Activated naive CD8-positive, alpha-beta T cell treated with anti-CD3 and anti-CD28 coated beads for 36 hours (primary cell): Measurements from ENCODE around the gene ZNF473. TPM values are rescaled to one million over a fixed set of nuclear protein-coding genes. Genes with fewer than 3 reads are reported as not detected.
A peak's percentile ranks its signal among the peaks of the same experiment; 100 is the strongest.
"Not testable (repeated sequence)": the region's sequence is repeated elsewhere in the genome, so short reads cannot be mapped to it uniquely, and the experiment has no call there.

ENCODE experiments used
- DNase-seq: peaks from one replicate; pipeline ENCODE4 v3.0.0; 2021
- H3K27ac Mint-ChIP-seq: one replicate; pipeline ENCODE4 v1.8.0; 2022; ENCODE audit warnings: mild to moderate bottlenecking, moderate library complexity, mixed read lengths
- H3K27me3 Mint-ChIP-seq: one replicate; pipeline ENCODE4 v1.8.0; 2022; ENCODE audit warnings: mild to moderate bottlenecking, mixed read lengths
- H3K36me3 Mint-ChIP-seq: one replicate; pipeline ENCODE4 v1.8.0; 2021; ENCODE audit warnings: mild to moderate bottlenecking, mixed read lengths
- H3K4me1 Mint-ChIP-seq: one replicate; pipeline ENCODE4 v1.8.0; 2021; ENCODE audit warnings: mixed read lengths
- H3K4me3 Mint-ChIP-seq: one replicate; pipeline ENCODE4 v1.8.0; 2022; ENCODE audit warnings: mild to moderate bottlenecking, moderate library complexity, mixed read lengths
- H3K9me3 Mint-ChIP-seq: one replicate; pipeline ENCODE4 v1.8.0; 2022; ENCODE audit warnings: mixed read lengths
- total RNA-seq, 2 experiments: library from RNA; stranded (reverse); gene quantifications; one replicate each; pipeline ENCODE4 v1.2.3, GENCODE V29; 2021

Gene ZNF473
- total RNA-seq, 2 experiments from 2014 or later, result 8.1 to 9.1 TPM

DNA sequence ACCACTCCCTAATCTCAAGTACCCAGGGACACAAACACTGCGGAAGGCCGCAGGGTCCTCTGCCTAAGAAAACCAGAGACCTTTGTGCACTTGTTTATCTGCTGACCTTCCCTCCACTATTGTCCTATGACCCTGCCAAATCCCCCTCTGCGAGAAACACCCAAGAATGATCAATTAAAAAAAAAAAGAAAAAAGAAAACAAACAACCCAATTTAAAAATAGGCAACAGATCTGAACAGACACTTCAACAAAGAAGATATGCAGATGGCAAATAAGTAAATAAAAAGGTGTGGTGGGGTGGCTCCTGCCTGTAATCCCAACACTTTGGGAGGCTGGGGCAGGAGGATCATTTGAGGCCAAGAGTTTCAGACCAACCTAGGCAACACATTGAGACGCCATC, 61.3 kb downstream of the ZNF473 start:
- not testable (repeated sequence) for H3K4me1 Mint-ChIP-seq, H3K9me3 Mint-ChIP-seq, H3K36me3 Mint-ChIP-seq, DNase-seq, H3K27ac Mint-ChIP-seq, H3K4me3 Mint-ChIP-seq, H3K27me3 Mint-ChIP-seq

DNA sequence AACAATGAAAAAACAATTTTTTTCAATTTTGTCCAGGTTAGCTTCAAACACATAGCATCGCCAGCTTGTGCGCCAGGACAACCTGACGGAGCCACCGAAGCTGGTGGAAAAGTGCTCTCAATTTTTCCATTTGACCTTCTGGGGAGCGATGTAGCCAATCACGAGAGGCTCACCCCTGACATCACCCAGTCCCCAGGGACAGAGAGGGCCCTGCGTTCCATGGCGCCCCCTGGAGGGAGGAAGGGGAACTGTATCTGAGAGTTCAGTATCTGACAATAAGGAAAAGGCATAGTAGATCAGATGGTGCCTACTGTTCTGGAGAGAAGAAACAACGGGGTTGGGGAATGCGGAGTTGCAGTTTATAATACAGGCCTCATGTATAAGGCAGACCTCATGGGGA, 64.9 kb downstream of the ZNF473 start:
- peak; percentile 52 for DNase-seq
- H3K36me3 Mint-ChIP-seq, H3K4me1 Mint-ChIP-seq, H3K27me3 Mint-ChIP-seq, H3K27ac Mint-ChIP-seq, H3K4me3 Mint-ChIP-seq, H3K9me3 Mint-ChIP-seq: not testable (repeated sequence)

DNA sequence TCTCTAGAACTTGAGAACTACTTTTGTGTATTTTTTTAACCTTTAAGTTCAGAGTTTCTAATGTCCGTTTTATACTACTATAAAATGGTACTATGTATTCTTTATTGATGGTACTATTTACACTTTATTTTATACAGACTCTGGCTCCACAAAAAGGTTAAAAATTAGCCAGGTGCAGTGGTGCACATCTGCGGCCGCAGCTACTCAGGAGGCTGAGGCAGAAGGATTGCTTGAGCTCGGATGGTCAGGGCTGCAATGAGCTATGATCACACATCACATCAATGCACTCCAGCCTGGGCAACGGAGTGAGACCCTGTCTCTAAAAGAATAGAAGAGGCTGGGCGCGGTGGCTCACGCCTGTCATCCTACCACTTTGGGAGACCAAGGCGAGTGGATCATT, 66.0 kb downstream of the ZNF473 start:
- H3K4me3 Mint-ChIP-seq, H3K36me3 Mint-ChIP-seq, H3K9me3 Mint-ChIP-seq, H3K27ac Mint-ChIP-seq, H3K27me3 Mint-ChIP-seq, DNase-seq, H3K4me1 Mint-ChIP-seq: not testable (repeated sequence)

DNA sequence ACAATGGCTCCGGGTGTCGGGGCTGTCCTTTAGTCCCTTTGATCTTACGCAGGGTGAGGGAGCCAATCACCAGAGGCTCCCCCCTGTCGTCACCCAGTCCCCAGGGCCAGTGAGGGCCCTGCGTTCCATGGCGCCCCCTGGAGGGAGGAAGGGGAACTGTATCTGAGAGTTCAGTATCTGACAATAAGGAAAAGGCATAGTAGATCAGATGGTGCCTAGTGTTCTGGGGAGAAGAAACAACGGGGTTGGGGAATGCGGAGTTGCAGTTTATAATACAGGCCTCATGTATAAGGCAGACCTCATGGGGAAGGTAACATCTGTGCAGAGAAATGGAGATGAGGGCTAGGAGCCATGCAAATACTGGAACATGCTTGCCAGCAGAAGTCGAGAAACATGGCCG, 66.8 kb downstream of the ZNF473 start:
- H3K4me1 Mint-ChIP-seq, H3K27ac Mint-ChIP-seq, H3K36me3 Mint-ChIP-seq, H3K4me3 Mint-ChIP-seq, H3K9me3 Mint-ChIP-seq, H3K27me3 Mint-ChIP-seq, DNase-seq: not testable (repeated sequence)

DNA sequence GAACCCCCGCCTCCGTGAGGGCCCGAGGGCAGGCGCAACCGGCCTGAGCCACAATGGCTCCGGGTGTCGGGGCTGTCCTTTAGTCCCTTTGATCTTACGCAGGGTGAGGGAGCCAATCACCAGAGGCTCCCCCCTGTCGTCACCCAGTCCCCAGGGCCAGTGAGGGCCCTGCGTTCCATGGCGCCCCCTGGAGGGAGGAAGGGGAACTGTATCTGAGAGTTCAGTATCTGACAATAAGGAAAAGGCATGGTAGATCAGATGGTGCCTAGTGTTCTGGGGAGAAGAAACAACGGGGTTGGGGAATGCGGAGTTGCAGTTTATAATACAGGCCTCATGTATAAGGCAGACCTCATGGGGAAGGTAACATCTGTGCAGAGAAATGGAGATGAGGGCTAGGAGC, 72.1 kb downstream of the ZNF473 start:
- not testable (repeated sequence) for H3K27ac Mint-ChIP-seq, H3K4me1 Mint-ChIP-seq, H3K36me3 Mint-ChIP-seq, H3K4me3 Mint-ChIP-seq, DNase-seq, H3K9me3 Mint-ChIP-seq, H3K27me3 Mint-ChIP-seq

DNA sequence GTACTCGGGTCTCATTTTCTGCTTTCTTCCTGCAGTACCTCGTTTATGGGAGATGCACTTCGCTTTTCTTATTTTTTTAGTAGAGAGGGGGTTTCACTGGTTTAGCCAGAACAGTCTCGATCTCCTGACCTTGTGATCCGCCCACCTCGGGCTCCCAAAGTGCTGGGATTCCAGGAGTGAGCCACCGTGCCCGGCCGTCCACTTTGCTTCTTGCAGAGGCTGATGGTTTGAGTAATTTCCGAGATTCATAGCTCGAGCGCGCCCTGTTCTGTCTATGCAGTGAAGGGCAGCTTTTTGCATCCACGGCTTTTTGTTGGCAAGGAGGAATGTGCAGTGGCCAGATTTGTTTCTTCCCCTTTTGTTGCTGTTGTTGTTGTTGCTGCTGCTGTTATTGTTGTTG, 73.1 kb downstream of the ZNF473 start:
- H3K4me1 Mint-ChIP-seq, H3K27me3 Mint-ChIP-seq, H3K9me3 Mint-ChIP-seq, H3K36me3 Mint-ChIP-seq, H3K4me3 Mint-ChIP-seq, H3K27ac Mint-ChIP-seq, DNase-seq: not testable (repeated sequence)

DNA sequence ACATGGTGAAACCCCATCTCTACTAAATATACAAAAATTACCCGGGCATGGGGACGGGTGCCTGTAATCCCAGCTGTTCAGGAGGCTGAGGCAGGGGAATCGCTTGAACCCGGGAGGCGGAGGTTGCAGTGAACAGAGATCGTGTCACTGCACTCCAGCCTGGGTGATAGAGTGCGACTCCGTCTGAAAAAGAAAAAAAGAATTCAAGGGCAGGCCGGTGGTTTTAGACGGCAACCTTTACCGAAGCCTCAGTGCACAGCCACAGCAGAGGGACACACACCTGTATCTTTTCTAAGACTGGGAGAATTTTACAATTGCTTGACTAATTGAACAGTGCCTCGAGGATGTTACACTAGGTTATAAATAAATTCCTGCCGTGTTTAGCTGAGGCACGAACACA, 73.9 kb downstream of the ZNF473 start:
- not testable (repeated sequence) for DNase-seq, H3K4me1 Mint-ChIP-seq, H3K27me3 Mint-ChIP-seq, H3K27ac Mint-ChIP-seq, H3K9me3 Mint-ChIP-seq, H3K36me3 Mint-ChIP-seq, H3K4me3 Mint-ChIP-seq

DNA sequence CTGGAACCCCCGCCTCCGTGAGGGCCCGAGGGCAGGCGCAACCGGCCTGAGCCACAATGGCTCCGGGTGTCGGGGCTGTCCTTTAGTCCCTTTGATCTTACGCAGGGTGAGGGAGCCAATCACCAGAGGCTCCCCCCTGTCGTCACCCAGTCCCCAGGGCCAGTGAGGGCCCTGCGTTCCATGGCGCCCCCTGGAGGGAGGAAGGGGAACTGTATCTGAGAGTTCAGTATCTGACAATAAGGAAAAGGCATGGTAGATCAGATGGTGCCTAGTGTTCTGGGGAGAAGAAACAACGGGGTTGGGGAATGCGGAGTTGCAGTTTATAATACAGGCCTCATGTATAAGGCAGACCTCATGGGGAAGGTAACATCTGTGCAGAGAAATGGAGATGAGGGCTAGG, 75.1 kb downstream of the ZNF473 start:
- not testable (repeated sequence) for H3K4me1 Mint-ChIP-seq, H3K4me3 Mint-ChIP-seq, H3K36me3 Mint-ChIP-seq, DNase-seq, H3K9me3 Mint-ChIP-seq, H3K27me3 Mint-ChIP-seq, H3K27ac Mint-ChIP-seq

Other genes with a start within 250 kb of the ZNF473 start
- gene FUZ, start 212.7 kb upstream of the ZNF473 start, total RNA-seq, result 10 to 100 TPM; 28.7 to 30.9 TPM
- 10 to 100 TPM; 41.6 to 44.8 TPM for gene MED25, start 207.7 kb upstream of the ZNF473 start, total RNA-seq
- gene PTOV1, start 174.8 kb upstream of the ZNF473 start, total RNA-seq, result 10 to 100 TPM; 73.9 to 76.4 TPM
- 100 to 1,000 TPM in 1 of 2 experiments, 10 to 100 TPM in 1; 78.9 to 143 TPM for gene PNKP, start 158.4 kb upstream of the ZNF473 start, total RNA-seq
- 10 to 100 TPM; 21.0 to 22.7 TPM for gene AKT1S1, start 148.7 kb upstream of the ZNF473 start, total RNA-seq
- 10 to 100 TPM; 22.6 to 24.0 TPM for gene TBC1D17, start 148.3 kb upstream of the ZNF473 start, total RNA-seq
- 1 to 10 TPM; 2.3 to 2.9 TPM for gene IL4I1, start 129.1 kb upstream of the ZNF473 start, total RNA-seq
- gene ATF5, start 96.8 kb upstream of the ZNF473 start, total RNA-seq, result 10 to 100 TPM; 23.4 to 25.4 TPM
- gene NUP62, start 96.5 kb upstream of the ZNF473 start, total RNA-seq, result 100 to 1,000 TPM; 164 to 179 TPM
- gene SIGLEC11, start 64.8 kb upstream of the ZNF473 start, total RNA-seq, result not detected
- 10 to 100 TPM; 43.1 to 48.8 TPM for gene VRK3, start 633 bp upstream of the ZNF473 start, total RNA-seq
- gene IZUMO2, start 137.3 kb downstream of the ZNF473 start, total RNA-seq, result not detected
- not detected for gene MYH14, start 177.6 kb downstream of the ZNF473 start, total RNA-seq